ENCODE results near the gene RASAL1. TPM values are rescaled to one million over a fixed set of nuclear protein-coding genes. Genes with fewer than 3 reads are reported as not detected.
A peak's percentile ranks its signal among the peaks of the same experiment; 100 is the strongest.

The RASAL1 gene
- total RNA-seq (2021) (6.9 to 8.1 TPM (median 8.0 TPM) in 3 replicates), Bru-seq, nascent RNA (percentile 43 among the genes with signal in this experiment)
- long read RNA-seq, experiment 1, partial matches to known transcripts = 9 of 25 reads
- long read RNA-seq, experiment 1, other reads (novel, unspliced or antisense) = 13 of 25 reads
- long read RNA-seq, experiment 2, partial matches to known transcripts = 4 of 8 reads
- long read RNA-seq, experiment 2, other reads (novel, unspliced or antisense) = 2 of 8 reads
- long read RNA-seq, experiment 3, partial matches to known transcripts = 0 of 3 reads
- long read RNA-seq, experiment 3, other reads (novel, unspliced or antisense) = 3 of 3 reads

- 0 out of 2 replicates have a peak within 1 kb of the TSS, but pooled peaks have one; percentile 20 for H3K27ac Mint-ChIP-seq
- ATAC-seq = peak; percentile 89
- peaks cover 18% of the 10 kb centered on the region for H3K4me1 Mint-ChIP-seq
- no peaks in the 10 kb centered on the region for H3K36me3 Mint-ChIP-seq
- H3K4me3 Mint-ChIP-seq = peak within 1 kb of the TSS; percentile 74
- ChIA-PET CTCF (interaction anchor here (0.5 to 8.4 kb wide), 53 partner anchors 9 to 987 kb away, joined by 3 to 181 read pairs (median 4); partner anchors contain the start of genes CFAP73, DDX54, RITA1 and SDSL), POLR2A (interaction anchor here (0.6 to 1.1 kb wide), 3 partner anchors 15 to 30 kb away, joined by 3 to 4 read pairs (median 3); partner anchors contain the start of gene CFAP73)
- peaks cover 26% of the 10 kb centered on the region for H3K27me3 Mint-ChIP-seq (ENCODE audit: low read depth)
- DNase-seq (ENCODE audit: low spot score) = peak; percentile 94
- H3K9me3 Mint-ChIP-seq = no peaks in the 10 kb centered on the region
- TF ChIP-seq ZBTB21 (CRISPR knock-in tag; IDR thresholded peaks at IDR 0.05; ENCODE audit: borderline replicate concordance) (no peak; the same call in 1 of the 2 replicates), CTCF (IDR thresholded peaks at IDR 0.05) (peak; percentile 81), FOXK1 (CRISPR knock-in tag; IDR thresholded peaks at IDR 0.05) (no peak), IRF1 (CRISPR knock-in tag; IDR thresholded peaks at IDR 0.05) (no peak; the same call in 1 of the 2 replicates), ZNF121 (CRISPR knock-in tag; IDR thresholded peaks at IDR 0.05) (no peak), ZNF263 (CRISPR knock-in tag; IDR thresholded peaks at IDR 0.05; ENCODE audit: low read depth) (peak; percentile 36; the same call in 1 of the 2 replicates), ZNF416 (CRISPR knock-in tag; IDR thresholded peaks at IDR 0.05) (no peak), ERG (CRISPR knock-in tag; IDR thresholded peaks at IDR 0.05) (no peak), ARID4B (CRISPR knock-in tag; IDR thresholded peaks at IDR 0.05; ENCODE audit: borderline replicate concordance) (peak; percentile 79; the same call in 1 of the 2 replicates), USF2 (CRISPR knock-in tag; IDR thresholded peaks at IDR 0.05) (peak; percentile 71), GRHL2 (CRISPR knock-in tag; IDR thresholded peaks at IDR 0.05; ENCODE audit: insufficient replicate concordance, severe bottlenecking) (no peak), OVOL2 (CRISPR knock-in tag; IDR thresholded peaks at IDR 0.05; ENCODE audit: borderline replicate concordance) (no peak), ETV6 (CRISPR knock-in tag; IDR thresholded peaks at IDR 0.05) (no peak), FOXP1 (CRISPR knock-in tag; IDR thresholded peaks at IDR 0.05; ENCODE audit: borderline replicate concordance) (peak; percentile 16; the same call in 1 of the 2 replicates), CBFB (CRISPR knock-in tag; IDR thresholded peaks at IDR 0.05; ENCODE audit: low read depth) (peak; percentile 30; the same call in 1 of the 2 replicates), HMGXB4 (CRISPR knock-in tag; IDR thresholded peaks at IDR 0.05) (peak; percentile 43; the same call in 1 of the 2 replicates), NFE2L1 (CRISPR knock-in tag; IDR thresholded peaks at IDR 0.05) (no peak), GABPB1 (CRISPR knock-in tag; IDR thresholded peaks at IDR 0.05) (no peak), ZNF219 (CRISPR knock-in tag; IDR thresholded peaks at IDR 0.05; ENCODE audit: borderline replicate concordance) (no peak), SP1 (CRISPR knock-in tag; conservative IDR thresholded peaks at IDR 0.05) (peak; percentile 85), MAX (CRISPR knock-in tag; IDR thresholded peaks at IDR 0.05) (peak; percentile 75), ZNF423 (CRISPR knock-in tag; IDR thresholded peaks at IDR 0.05) (peak; percentile 34; the same call in 1 of the 2 replicates), ATF3 (CRISPR knock-in tag; conservative IDR thresholded peaks at IDR 0.05) (no peak)
Observed at GRCh38 chr12:113135178-113136127, at the start of gene RASAL1. TSS of gene RASAL1 (minus strand) at chr12:113135761. CDS start at chr12:113135462, 299 bp downstream.
